GM23248 (cell line): ENCODE data around the gene ZNF687. TPM values are rescaled to one million over a fixed set of nuclear protein-coding genes. Genes with fewer than 3 reads are reported as not detected.

ENCODE experiments used
- DNase-seq: peaks from one replicate; pipeline ENCODE4 v3.0.0-alpha.2; 2015
- H2AFZ ChIP-seq: fragments of 200-600 bp; sonication (generic); 2 replicates; pipeline ENCODE4 v1.6.1; 2016; ENCODE audit warnings: antibody characterized with exemption
- H3F3A ChIP-seq: fragments of 200-600 bp; sonication (generic); 2 replicates; pipeline ENCODE4 v1.6.1; 2016; ENCODE audit warnings: mild to moderate bottlenecking, antibody characterized with exemption, mixed run types; ENCODE audit not compliant: insufficient read depth
- H3K27ac ChIP-seq: fragments of 200-600 bp; sonication (generic); 2 replicates; pipeline ENCODE4 v1.5.1; 2016; ENCODE audit warnings: mild to moderate bottlenecking
- H3K27me3 ChIP-seq: fragments of 200-600 bp; sonication (generic); replicated peaks from 2 replicates; pipeline ENCODE4 v1.6.1; 2016; ENCODE audit warnings: mild to moderate bottlenecking; ENCODE audit not compliant: insufficient read depth
- H3K36me3 ChIP-seq: fragments of 200-600 bp; sonication (generic); 2 replicates; pipeline ENCODE4 v1.6.1; 2016; ENCODE audit warnings: low read depth, mild to moderate bottlenecking
- H3K4me1 ChIP-seq: fragments of 200-600 bp; sonication (generic); 2 replicates; pipeline ENCODE4 v1.6.1; 2016; ENCODE audit warnings: mild to moderate bottlenecking; ENCODE audit not compliant: insufficient read depth
- H3K4me2 ChIP-seq: fragments of 200-600 bp; sonication (generic); one replicate; pipeline ENCODE4 v1.6.1; 2016; ENCODE audit warnings: mild to moderate bottlenecking; ENCODE audit not compliant: unreplicated experiment
- H3K4me3 ChIP-seq: fragments of 200-600 bp; sonication (generic); 2 replicates; pipeline ENCODE4 v1.5.1; 2016; ENCODE audit warnings: mild to moderate bottlenecking
- H3K79me2 ChIP-seq: fragments of 200-600 bp; sonication (generic); 2 replicates; pipeline ENCODE4 v1.6.1; 2016; ENCODE audit warnings: mild to moderate bottlenecking; ENCODE audit not compliant: insufficient read depth
- H3K9ac ChIP-seq: fragments of 200-600 bp; sonication (generic); 2 replicates; pipeline ENCODE4 v1.6.1; 2016; ENCODE audit warnings: mild to moderate bottlenecking
- H3K9me2 ChIP-seq: fragments of 200-600 bp; sonication (generic); 2 replicates; pipeline ENCODE4 v1.6.1; 2016; ENCODE audit warnings: mixed run types, mild to moderate bottlenecking, moderate library complexity; ENCODE audit not compliant: insufficient read depth
- H3K9me3 ChIP-seq: fragments of 200-600 bp; sonication (generic); one replicate; pipeline ENCODE4 v1.6.1; 2017; ENCODE audit warnings: low read depth
- H4K20me1 ChIP-seq: fragments of 200-600 bp; sonication (generic); 2 replicates; pipeline ENCODE4 v1.6.0; 2016; ENCODE audit not compliant: insufficient read depth
- EZH2 ChIP-seq: fragments of 200-600 bp; sonication (generic); IDR thresholded peaks from 2 replicates; pipeline ENCODE4 v1.6.1; 2018; ENCODE audit warnings: antibody characterized with exemption, mild to moderate bottlenecking; ENCODE audit not compliant: insufficient read depth, poor library complexity, severe bottlenecking
- EZH2phosphoT487 ChIP-seq: fragments of 200-600 bp; sonication (generic); IDR thresholded peaks from 2 replicates; pipeline ENCODE4 v1.6.1; 2018; ENCODE audit warnings: antibody characterized with exemption, moderate library complexity, mild to moderate bottlenecking, low read depth; ENCODE audit not compliant: insufficient read depth
- WGBS, 2 experiments: methylation state at CpG; one replicate each; pipeline ENCODE4 v1.1.6; 2015 to 2017; ENCODE audit warnings: low lambda C conversion rate in 2 of 2, low coverage in 1 of 2; ENCODE audit errors: missing lambda C conversion rate in 2 of 2; 5-methylcytosine and 5-hydroxymethylcytosine counted together
- in situ Hi-C: fragments of 300-500 bp; cut with MboI; formaldehyde crosslinking; loops from 2 replicates; pipeline ENCODE4 v1.15.0; 2020
- polyA plus RNA-seq: library from polyadenylated mRNA; unstranded; fragments of >200 nt; fragmentation: Nextera tagmentation; extraction: Ambion mirVana; gene quantifications from 2 replicates; pipeline ENCODE4 v1.2.1, GENCODE V29; 2016
- total RNA-seq: library from RNA; depleted of rRNA; stranded (reverse); fragments of >200 nt; shearing (Covaris generic); gene quantifications from 2 replicates; pipeline ENCODE4 v1.2.3, GENCODE V29; 2014

ZNF687 gene
- total and polyA plus RNA-seq, 2 experiments from 2014 or later: 3.0 to 21.5 TPM

DNA sequence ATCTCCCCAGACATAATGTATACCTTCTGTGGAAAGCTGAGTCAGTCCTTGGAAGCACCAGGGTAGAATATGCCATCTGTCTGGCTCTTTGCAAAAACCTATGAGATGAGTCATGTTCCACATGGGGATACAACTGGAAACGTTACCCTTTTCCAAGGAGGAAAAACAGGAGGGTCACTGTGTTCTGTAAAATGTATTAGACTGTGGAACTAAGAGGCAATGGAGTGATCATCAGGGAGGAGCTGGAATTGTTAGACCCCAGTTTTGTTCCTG, 43.7 kb upstream of the ZNF687 start:
- WGBS, 2 experiments: 0 to 4% methylated on average over 1 of the region's 1 CpG
- Histone ChIP-seq H3K27ac (peak overlapping the region; percentile 59), H3K9ac (no peak overlapping the region), H4K20me1 (no peaks in the 10 kb centered on the region; the same call in 1 of the 2 replicates), H3K4me2 (peak overlapping the region; percentile 60), H3K9me3 (no peaks in the 10 kb centered on the region), H3K79me2 (peaks cover 93% of the 10 kb centered on the region), H3K36me3 (peaks cover 93% of the 10 kb centered on the region), H3K27me3 (no peaks in the 10 kb centered on the region), H2AFZ (no peak overlapping the region), H3F3A (peaks cover 70% of the 10 kb centered on the region), H3K4me3 (no peak overlapping the region), H3K4me1 (peaks cover 19% of the 10 kb centered on the region), H3K9me2 (no peaks in the 10 kb centered on the region)
- in situ Hi-C loops: no loop called here
- TF ChIP-seq EZH2phosphoT487 (no peak), EZH2 (no peak)
- peak; percentile 93 for DNase-seq

DNA sequence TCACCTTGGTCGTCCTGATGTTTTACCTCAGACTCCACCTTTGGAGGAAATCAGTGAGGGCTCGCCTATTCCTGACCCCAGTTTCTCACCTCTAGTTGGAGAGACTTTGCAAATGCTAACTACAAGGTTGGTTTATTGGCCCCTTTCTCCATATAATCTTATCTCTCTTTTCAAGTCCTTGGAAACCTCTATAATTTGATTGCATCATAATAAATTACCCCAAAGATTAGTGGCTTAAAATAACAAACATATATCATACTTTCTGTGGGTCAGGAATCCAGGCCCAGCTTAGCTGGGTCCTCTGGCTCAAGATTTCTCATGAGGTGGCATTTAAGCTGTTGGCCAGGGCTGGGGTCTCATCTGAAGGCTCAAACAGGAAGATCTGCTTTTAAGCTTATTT, 39.7 kb upstream of the ZNF687 start:
- TF ChIP-seq EZH2: no peak
- no peak for TF ChIP-seq EZH2phosphoT487
- peaks cover 85% of the 10 kb centered on the region for H3K36me3 ChIP-seq
- in situ Hi-C loops: no loop called here
- peaks cover 16% of the 10 kb centered on the region for H3K4me1 ChIP-seq
- no peaks in the 10 kb centered on the region for H3K9me2 ChIP-seq
- no peak overlapping the region for H3K4me3 ChIP-seq
- H3K27ac ChIP-seq: no peak overlapping the region
- no peak overlapping the region for H3K9ac ChIP-seq
- no peak overlapping the region for H3K4me2 ChIP-seq
- H4K20me1 ChIP-seq: no peaks in the 10 kb centered on the region; the same call in 1 of the 2 replicates
- no peaks in the 10 kb centered on the region for H3K27me3 ChIP-seq
- 98% methylated on average over 2 of the region's 2 CpGs for WGBS, 2 experiments
- H3K9me3 ChIP-seq: no peaks in the 10 kb centered on the region
- peaks cover 84% of the 10 kb centered on the region for H3K79me2 ChIP-seq
- peaks cover 72% of the 10 kb centered on the region for H3F3A ChIP-seq
- no peak overlapping the region for H2AFZ ChIP-seq
- no peak for DNase-seq

DNA sequence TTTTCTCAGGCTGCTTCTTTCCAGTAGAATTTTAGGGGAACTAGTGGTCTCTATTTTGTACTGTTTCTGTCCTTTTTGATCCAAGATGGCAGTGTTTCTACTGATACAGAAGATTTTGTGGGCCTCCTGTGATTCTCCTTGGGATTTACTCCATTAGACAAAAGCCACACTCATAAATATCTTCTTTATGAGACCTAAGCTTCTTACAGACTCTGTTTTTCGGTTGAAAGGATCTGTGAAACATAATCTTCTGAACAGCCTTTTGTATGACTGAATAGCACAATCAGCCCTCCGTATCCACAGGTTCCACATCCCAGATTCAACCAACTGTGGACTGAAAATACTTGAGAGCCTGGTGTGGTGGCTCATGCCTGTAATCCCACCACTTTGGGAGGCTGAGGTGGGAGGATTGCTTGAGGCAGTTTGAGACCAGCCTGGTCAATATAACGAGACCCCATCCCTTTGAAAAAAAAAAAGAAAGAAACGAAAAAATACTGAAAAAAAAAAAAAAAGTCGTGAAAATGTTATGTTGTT, 38.3 kb upstream of the ZNF687 start:
- Histone ChIP-seq H3K9me3 (no peaks in the 10 kb centered on the region), H3K4me1 (peaks cover 3% of the 10 kb centered on the region), H2AFZ (no peak overlapping the region), H3K9me2 (no peaks in the 10 kb centered on the region), H3K4me2 (no peak overlapping the region), H3K79me2 (peaks cover 76% of the 10 kb centered on the region), H3K27me3 (no peaks in the 10 kb centered on the region), H3K4me3 (no peak overlapping the region), H3K27ac (no peak overlapping the region), H3K36me3 (peaks cover 88% of the 10 kb centered on the region), H3K9ac (no peak overlapping the region), H3F3A (peaks cover 71% of the 10 kb centered on the region), H4K20me1 (no peaks in the 10 kb centered on the region; the same call in 1 of the 2 replicates)
- DNase-seq: no peak
- in situ Hi-C loops: no loop called here
- no peak for TF ChIP-seq EZH2phosphoT487
- 89% methylated on average over 5 of the region's 5 CpGs for WGBS, 2 experiments

DNA sequence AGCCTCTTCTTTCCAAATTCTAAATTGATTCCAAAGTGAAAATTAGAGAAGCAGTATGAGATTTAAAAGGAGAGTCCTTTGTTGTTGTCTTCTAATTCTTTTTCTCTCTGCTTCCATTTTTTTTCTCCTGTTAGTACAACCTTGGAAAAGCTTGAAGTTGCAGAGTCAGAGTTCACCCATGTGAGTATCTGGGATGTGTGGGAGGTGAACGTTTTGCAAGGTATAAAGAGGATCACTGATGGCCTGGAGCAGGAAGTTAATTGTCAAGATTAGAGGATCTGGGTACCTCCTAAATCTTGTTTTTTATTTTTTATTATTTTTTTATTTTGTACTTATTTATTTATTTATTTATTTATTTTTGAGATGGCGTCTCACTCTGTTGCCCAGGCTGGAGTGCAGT, 35.3 kb upstream of the ZNF687 start:
- Histone ChIP-seq H3K27ac (no peak overlapping the region), H3K9me3 (no peaks in the 10 kb centered on the region), H3K9ac (no peak overlapping the region), H3K27me3 (no peaks in the 10 kb centered on the region), H3K36me3 (peaks cover 77% of the 10 kb centered on the region), H3K9me2 (no peaks in the 10 kb centered on the region), H3K79me2 (peaks cover 46% of the 10 kb centered on the region), H3F3A (peaks cover 80% of the 10 kb centered on the region), H3K4me2 (no peak overlapping the region), H2AFZ (no peak overlapping the region), H3K4me3 (no peak overlapping the region), H3K4me1 (no peaks in the 10 kb centered on the region), H4K20me1 (no peaks in the 10 kb centered on the region)
- TF ChIP-seq EZH2phosphoT487: no peak
- no peak for TF ChIP-seq EZH2
- no peak for DNase-seq
- in situ Hi-C loops: no loop called here
- WGBS, 2 experiments: 73 to 81% methylated on average over 2 of the region's 2 CpGs
